K562 (cell line): Measurements from ENCODE around the gene PTCH2. TPM values are rescaled to one million over a fixed set of nuclear protein-coding genes. Genes with fewer than 3 reads are reported as not detected.
A peak's percentile ranks its signal among the peaks of the same experiment; 100 is the strongest.

Source experiments
- BRF1 ChIP-seq: IDR thresholded peaks from 3 replicates; pipeline ENCODE4 v1.6.1; 2011; ENCODE audit warnings: borderline replicate concordance, mild to moderate bottlenecking; ENCODE audit not compliant: insufficient read length; ENCODE audit errors: extremely low read depth
- CBFB ChIP-seq: sonication (generic); formaldehyde crosslinking; IDR thresholded peaks from 2 replicates; pipeline ENCODE4 v1.4.0; 2020; ENCODE audit warnings: mild to moderate bottlenecking, missing genetic modification reagents
- FOXJ2 ChIP-seq: fragments of 200-800 bp; sonication (Bioruptor generic); IDR thresholded peaks from 2 replicates; pipeline ENCODE4 v1.6.1; 2016; ENCODE audit warnings: missing genetic modification characterization, missing compliant biosample characterization
- KLF1 ChIP-seq: fragments of 450-650 bp; IDR thresholded peaks from 2 replicates; pipeline ENCODE4 v1.6.1; 2016; ENCODE audit warnings: missing genetic modification characterization, missing compliant biosample characterization
- MAFG ChIP-seq: fragments of 450-650 bp; conservative IDR thresholded peaks from 2 replicates; pipeline ENCODE4 v1.6.1; 2016; ENCODE audit warnings: missing genetic modification characterization, missing compliant biosample characterization
- MEF2D ChIP-seq: conservative IDR thresholded peaks from 2 replicates; pipeline ENCODE4 v1.6.1; 2016; ENCODE audit warnings: low read depth, missing genetic modification characterization, missing compliant biosample characterization
- MLX ChIP-seq, 2 experiments: fragments of 450-650 bp in 1 of 2; sonication (generic) in 1 of 2; formaldehyde crosslinking; conservative IDR thresholded peaks; 2 replicates each; pipeline versions ENCODE4 v1.4.0 to v1.8.1; 2020 to 2022; ENCODE audit warnings: mild to moderate bottlenecking in 1 of 2, missing genetic modification reagents in 1 of 2
- MTA1 ChIP-seq: fragments of 450-650 bp; IDR thresholded peaks from 2 replicates; pipeline ENCODE4 v1.6.1; 2017; ENCODE audit warnings: borderline replicate concordance
- NCOA6 ChIP-seq: fragments of 450-650 bp; IDR thresholded peaks from 2 replicates; pipeline ENCODE4 v1.6.1; 2017; ENCODE audit warnings: mild to moderate bottlenecking
- NR4A1 ChIP-seq, 2 experiments: fragments of 250-450 bp in 1 of 2; fragments of 450-650 bp in 1 of 2; sonication (Bioruptor Pico) in 1 of 2; IDR thresholded peaks; 2 replicates each; pipeline versions ENCODE4 v1.4.0 to v1.6.1; 2016 to 2020; ENCODE audit warnings: mild to moderate bottlenecking in 2 of 2, missing compliant biosample characterization in 1 of 2, missing genetic modification characterization in 1 of 2, moderate library complexity in 1 of 2
- RBM39 ChIP-seq: fragments of 200-400 bp; formaldehyde crosslinking; optimal IDR thresholded peaks from 2 replicates; pipeline ENCODE3; 2018; ENCODE audit warnings: low read depth, low read length
- SETDB1 ChIP-seq: IDR thresholded peaks from one replicate; pipeline ENCODE4 v1.6.1; 2012; ENCODE audit warnings: low read length, control low read depth, inconsistent platforms
- SP2 ChIP-seq: IDR thresholded peaks from 2 replicates; pipeline ENCODE4 v1.6.1; 2011; ENCODE audit warnings: mild to moderate bottlenecking, low read depth, low read length, moderate library complexity; ENCODE audit not compliant: poor library complexity, severe bottlenecking; ENCODE audit errors: extremely low read depth
- SRSF9 ChIP-seq: fragments of 200-400 bp; formaldehyde crosslinking; IDR thresholded peaks from 2 replicates; pipeline ENCODE4 v1.6.1; 2017; ENCODE audit warnings: low read depth, low read length, borderline replicate concordance
- TAF7 ChIP-seq: fragments of 450-650 bp; IDR thresholded peaks from 2 replicates; pipeline ENCODE4 v1.6.1; 2016; ENCODE audit warnings: missing genetic modification characterization, missing compliant biosample characterization
- ZNF174 ChIP-seq: fragments of 250-450 bp; sonication (Bioruptor Pico); IDR thresholded peaks from 2 replicates; pipeline ENCODE4 v1.4.0; 2020; ENCODE audit warnings: mild to moderate bottlenecking
- ZNF518B ChIP-seq: fragments of 250-450 bp; sonication (Bioruptor Pico); IDR thresholded peaks from 2 replicates; pipeline ENCODE4 v1.5.0; 2021; ENCODE audit warnings: mild to moderate bottlenecking, moderate library complexity
- ZNF609 ChIP-seq: sonication (generic); formaldehyde crosslinking; IDR thresholded peaks from 2 replicates; pipeline ENCODE4 v1.8.1; 2023; ENCODE audit warnings: missing genetic modification reagents, mild to moderate bottlenecking, borderline replicate concordance
- ZNF785 ChIP-seq: fragments of 250-450 bp; sonication (Bioruptor Pico); IDR thresholded peaks from 2 replicates; pipeline ENCODE4 v1.4.0; 2020; ENCODE audit warnings: mild to moderate bottlenecking
- polyA plus RNA-seq, 8 experiments: library from polyadenylated mRNA; depleted of rRNA in 4 of 8; stranded (reverse) in 5 of 8; unstranded in 3 of 8; fragments of >200 nt; fragmentation: Nextera tagmentation in 2 of 8; fragmentation: Illumina TruSeq in 1 of 8; extraction: Ambion mirVana in 2 of 8; extraction: Trizol in 1 of 8; gene quantifications; 2 replicates each; pipeline versions ENCODE4 v1.2.1 to v1.2.3, GENCODE V29; 2011 to 2014; ENCODE audit warnings: inconsistent platforms in 1 of 8, missing spikeins in 1 of 8
- total RNA-seq, 7 experiments: library from RNA; depleted of rRNA in 6 of 7; stranded (reverse); fragments of >200 nt in 6 of 7; fragmentation: Illumina TruSeq in 2 of 7; extraction: Trizol in 2 of 7; gene quantifications; 2 replicates each; pipeline versions ENCODE4 v1.2.1 to v1.2.3, GENCODE V29; 2011 to 2021; ENCODE audit warnings: low replicate concordance in 1 of 7

The PTCH2 gene
- total and polyA plus RNA-seq, 9 of the 15 experiments (the other 6 are each of a cell fraction or from before 2014, with no cell fraction given): 0.15 to 27.3 (median 0.48) TPM; not detected in 1

GRCh38 chr1:44819608-44820327 lies 23.3 kb downstream of the PTCH2 start (continued):
- no peak for TF ChIP-seq SETDB1
- TF ChIP-seq NCOA6: no peak; the same call in 1 of the 2 replicates
- TF ChIP-seq FOXJ2 (tag): peak; percentile 82
- no peak for TF ChIP-seq ZNF785 (CRISPR knock-in tag)
- TF ChIP-seq SRSF9: no peak
- TF ChIP-seq MAFG (tag): no peak
- TF ChIP-seq ZNF174: no peak
- 0 out of 2 replicates have a peak, but pooled peaks have one; percentile 48 for TF ChIP-seq NR4A1 (CRISPR knock-in tag; IDR thresholded peaks at IDR 0.05)
- TF ChIP-seq NR4A1 (tag; IDR thresholded peaks at IDR 0.05): peak; percentile 64; the same call in 1 of the 2 replicates
- TF ChIP-seq TAF7 (tag): 0 out of 2 replicates have a peak, but pooled peaks have one; percentile 8
- TF ChIP-seq ZNF609 (CRISPR knock-in tag): no peak
- TF ChIP-seq MEF2D: peak; percentile 60; the same call in 1 of the 2 replicates
- peak; percentile 100 for TF ChIP-seq RBM39
- peak; percentile 73; the same call in 1 of the 2 replicates for TF ChIP-seq ZNF518B
- TF ChIP-seq MTA1: no peak
- no peak for TF ChIP-seq BRF1
- TF ChIP-seq CBFB (CRISPR knock-in tag): no peak
- TF ChIP-seq MLX (CRISPR knock-in tag; conservative IDR thresholded peaks at IDR 0.05): peak in 1 of 2 experiments; percentile 87; a peak in 2 of 4 replicates
- TF ChIP-seq SP2: peak; percentile 18
- TF ChIP-seq KLF1 (tag): peak; percentile 85
